ENCODE results near the gene TRABD2B.
"Not testable (repeated sequence)": the region's sequence is repeated elsewhere in the genome, so short reads cannot be mapped to it uniquely, and the experiment has no call there.

The TRABD2B gene

GRCh38 chr1:47965816-47966215 is 31.4 kb downstream of the TRABD2B start:
- DNase-seq (ENCODE audit: low spot score) = no peak

- DNase-seq (ENCODE audit: low spot score) = no peak
These were observed 32.5 kb downstream of the TRABD2B start for GRCh38 chr1:47964636-47965035.

- DNase-seq (ENCODE audit: low spot score) = no peak
These were observed 33.4 kb downstream of the TRABD2B start for GRCh38 chr1:47963568-47964358.

- DNase-seq (ENCODE audit: low spot score) = no peak
These were observed 34.3 kb downstream of the TRABD2B start for GRCh38 chr1:47962750-47963492.

GRCh38 chr1:47961835-47962234 is 35.4 kb downstream of the TRABD2B start:
- not testable (repeated sequence) for DNase-seq (ENCODE audit: low spot score)

GRCh38 chr1:47956491-47956890 is 40.7 kb downstream of the TRABD2B start:
- DNase-seq (ENCODE audit: low spot score) = not testable (repeated sequence)

- DNase-seq (ENCODE audit: low spot score) = no peak
These were observed 43.5 kb downstream of the TRABD2B start for GRCh38 chr1:47953661-47954060.

- no peak for DNase-seq (ENCODE audit: low spot score)
These were observed 45.5 kb downstream of the TRABD2B start for GRCh38 chr1:47951545-47952235.

- DNase-seq (ENCODE audit: low spot score) = no peak
These were observed 46.2 kb downstream of the TRABD2B start for GRCh38 chr1:47951026-47951425.

- DNase-seq (ENCODE audit: low spot score) = no peak
These were observed 46.7 kb downstream of the TRABD2B start for GRCh38 chr1:47950471-47950870.

GRCh38 chr1:47948126-47948525 is 49.1 kb downstream of the TRABD2B start:
- DNase-seq (ENCODE audit: low spot score) = no peak

GRCh38 chr1:47947531-47947930 is 49.7 kb downstream of the TRABD2B start:
- DNase-seq (ENCODE audit: low spot score) = no peak

GRCh38 chr1:47944561-47944960 is 52.6 kb downstream of the TRABD2B start:
- no peak for DNase-seq (ENCODE audit: low spot score)

GRCh38 chr1:47942240-47942629 is 55.0 kb downstream of the TRABD2B start:
- DNase-seq (ENCODE audit: low spot score) = no peak

- no peak for DNase-seq (ENCODE audit: low spot score)
These were observed 55.5 kb downstream of the TRABD2B start for GRCh38 chr1:47941609-47942239.

- no peak for DNase-seq (ENCODE audit: low spot score)
These were observed 56.4 kb downstream of the TRABD2B start for GRCh38 chr1:47940779-47941178.

- no peak for DNase-seq (ENCODE audit: low spot score)
These were observed 56.9 kb downstream of the TRABD2B start for GRCh38 chr1:47940326-47940725.

GRCh38 chr1:47938520-47938919 is 58.7 kb downstream of the TRABD2B start:
- no peak for DNase-seq (ENCODE audit: low spot score)

GRCh38 chr1:47937586-47938254 is 59.5 kb downstream of the TRABD2B start:
- no peak for DNase-seq (ENCODE audit: low spot score)

- DNase-seq (ENCODE audit: low spot score) = no peak
These were observed 60.2 kb downstream of the TRABD2B start for GRCh38 chr1:47936916-47937551.

GRCh38 chr1:47935856-47936255 is 61.3 kb downstream of the TRABD2B start:
- DNase-seq (ENCODE audit: low spot score) = no peak

Measured in GM03348 (cell line).